HG03432 (cell line): Measurements from ENCODE around the gene CPNE5.

Experiments used
- ATAC-seq: cut with Tn5 transposase; IDR thresholded peaks from one replicate; pipeline ENCODE4 v1.9.1; 2021; ENCODE audit warnings: mild to moderate bottlenecking, moderate library complexity; ENCODE audit not compliant: unreplicated experiment

Gene CPNE5

DNA sequence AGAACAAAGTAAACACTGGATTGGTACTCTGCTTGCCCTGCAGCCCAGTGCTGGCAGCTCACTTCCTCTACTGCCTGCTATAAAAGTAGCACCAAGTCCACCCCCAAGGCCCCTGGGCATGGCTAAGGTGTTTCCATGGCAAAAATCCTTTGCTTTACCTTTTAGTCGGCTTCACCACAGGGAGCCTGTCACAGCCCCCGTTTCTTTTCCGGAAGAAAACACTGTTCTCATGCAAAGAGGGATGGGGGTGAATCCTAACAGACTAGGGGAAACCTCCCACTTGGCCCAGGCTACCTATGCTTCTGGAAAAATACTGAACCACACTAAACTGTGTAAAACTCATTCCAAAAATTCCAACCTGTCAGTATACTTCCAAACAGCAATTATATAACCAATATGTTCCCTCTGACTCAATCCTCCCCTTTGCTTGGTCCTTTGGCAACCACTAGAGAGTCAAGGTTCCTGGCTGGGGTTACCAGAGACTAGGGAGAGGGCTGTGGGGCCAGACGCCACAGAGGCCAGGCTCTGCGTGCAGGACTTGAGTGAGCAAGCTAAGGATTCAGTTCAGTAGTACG lies 19.2 kb upstream of the CPNE5 start:
- ATAC-seq = no peak

DNA sequence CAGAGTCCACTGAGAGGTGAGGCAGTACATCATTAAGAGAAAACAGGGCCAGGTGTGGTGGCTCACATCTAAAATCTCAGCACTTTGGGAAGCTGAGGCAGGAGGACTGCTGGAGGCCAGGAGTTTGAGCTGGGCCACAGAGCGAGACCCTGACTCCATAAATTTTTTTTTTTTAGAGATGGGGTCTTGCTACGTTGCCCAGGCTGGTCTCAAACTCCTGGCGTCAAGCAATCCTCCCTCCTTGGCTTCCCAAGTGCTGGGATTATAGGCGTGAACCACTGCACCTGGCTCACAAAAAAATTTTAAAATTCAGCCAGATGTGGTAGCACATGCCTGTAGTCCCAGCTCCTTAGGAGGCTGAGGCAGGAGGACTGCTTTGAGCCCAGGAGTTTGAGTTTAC lies 18.1 kb upstream of the CPNE5 start:
- ATAC-seq = no peak

DNA sequence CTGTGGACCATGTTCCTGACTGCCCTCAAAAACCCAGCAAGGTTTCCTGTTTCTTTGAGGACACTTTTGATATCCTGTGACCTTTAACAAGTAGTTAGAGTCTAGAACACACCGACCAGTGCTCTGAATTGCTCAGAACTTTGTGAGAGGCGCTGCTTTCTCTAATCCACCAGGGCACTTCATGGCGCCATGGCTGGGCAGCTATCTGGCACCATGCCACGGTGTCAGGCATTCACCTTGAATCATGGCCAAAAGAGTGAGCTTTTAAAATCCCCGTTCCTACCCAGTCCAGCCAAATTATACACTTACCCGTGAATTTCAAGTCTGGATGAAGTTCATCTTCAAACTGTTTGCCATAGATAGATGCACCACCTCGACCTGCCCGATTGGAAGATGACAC lies 17.0 kb upstream of the CPNE5 start:
- no peak for ATAC-seq

DNA sequence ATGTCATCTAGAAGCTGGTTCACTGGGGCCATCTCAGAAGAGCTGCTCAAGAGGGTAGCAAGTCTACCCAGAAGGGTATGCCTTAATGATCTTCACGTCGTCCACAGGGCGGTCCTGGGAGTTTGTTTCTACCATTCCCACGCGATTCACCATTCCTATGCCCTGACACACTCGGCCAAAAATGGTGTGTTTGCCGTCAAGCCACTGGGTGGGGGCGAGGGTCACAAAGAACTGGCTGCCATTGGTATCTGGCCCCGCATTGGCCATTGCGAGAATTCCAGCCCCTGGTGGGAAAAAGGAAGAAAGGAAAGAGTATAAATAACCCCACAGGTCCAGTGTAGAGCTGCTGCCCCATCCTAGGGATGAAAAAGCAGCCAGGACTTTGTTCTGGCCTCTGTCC lies 16.5 kb upstream of the CPNE5 start:
- no peak for ATAC-seq

DNA sequence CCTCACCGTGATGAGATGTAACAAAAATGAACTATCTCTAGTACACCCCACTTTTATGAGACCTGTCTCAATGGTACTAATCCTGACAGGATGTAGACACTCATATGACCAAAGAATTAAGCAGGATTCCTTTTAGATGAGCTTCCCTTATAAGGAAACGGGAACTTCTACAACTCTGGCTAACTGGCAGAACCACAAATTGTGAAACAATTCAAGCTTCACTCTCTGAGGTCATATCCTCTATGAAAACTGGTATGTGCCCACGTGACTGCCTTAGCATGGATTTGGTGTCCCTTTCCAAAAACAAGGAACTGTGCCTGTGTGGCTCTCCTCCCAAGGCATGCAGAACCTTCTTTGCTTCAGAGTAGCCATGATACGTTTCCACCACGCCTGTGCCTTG lies 14.1 kb upstream of the CPNE5 start:
- ATAC-seq = no peak

DNA sequence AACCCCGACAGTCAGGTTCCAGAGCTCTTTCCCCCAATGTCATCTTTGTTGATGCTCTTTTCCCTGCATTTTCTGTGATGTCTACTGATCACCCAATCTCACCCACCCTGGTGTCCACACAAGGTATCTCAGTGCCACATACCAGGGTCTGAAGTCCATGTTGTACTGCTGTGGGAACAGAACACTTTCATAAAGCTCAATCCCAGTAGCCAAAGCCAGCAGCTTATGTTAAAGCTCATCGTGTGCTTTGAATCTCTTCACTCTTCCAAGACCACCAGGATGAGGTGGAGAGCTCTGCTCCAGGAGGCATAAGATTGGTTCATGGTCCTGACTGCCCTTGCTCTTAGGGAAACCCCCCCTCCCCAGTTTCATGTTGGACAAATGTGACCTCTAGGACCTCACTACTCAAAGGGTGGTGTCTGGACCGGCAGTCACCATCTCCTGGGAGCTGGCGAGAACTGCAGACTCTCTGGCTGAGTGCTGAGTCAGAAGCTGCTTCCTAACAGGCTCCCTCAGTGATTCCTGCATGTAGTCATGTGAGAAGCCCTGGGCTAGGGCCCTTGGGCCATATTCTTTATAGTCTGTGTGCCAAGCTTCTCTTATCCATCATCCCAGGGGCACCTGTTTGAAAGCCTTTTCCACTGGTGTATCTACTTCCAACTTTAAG lies 13.4 kb upstream of the CPNE5 start:
- no peak for ATAC-seq

DNA sequence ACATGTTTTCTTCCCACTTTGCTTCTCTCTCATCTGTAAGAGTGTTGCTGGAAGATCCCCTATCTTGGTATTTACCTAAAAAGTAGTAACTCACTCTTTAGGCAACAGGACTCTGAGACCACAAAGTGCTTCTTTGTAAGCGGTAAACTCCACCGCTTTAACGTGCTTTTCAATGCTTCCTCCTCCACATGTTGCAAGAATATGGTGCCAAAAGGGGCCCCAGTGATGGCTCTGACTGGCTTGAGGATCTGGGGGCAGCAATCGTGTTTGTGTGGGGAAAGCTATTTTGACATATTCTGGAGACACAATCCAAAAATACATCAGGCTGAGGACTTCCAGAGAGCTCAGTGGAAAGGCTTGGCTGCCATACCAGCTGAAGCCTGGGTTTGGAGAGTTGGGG lies 12.4 kb upstream of the CPNE5 start:
- ATAC-seq = no peak

DNA sequence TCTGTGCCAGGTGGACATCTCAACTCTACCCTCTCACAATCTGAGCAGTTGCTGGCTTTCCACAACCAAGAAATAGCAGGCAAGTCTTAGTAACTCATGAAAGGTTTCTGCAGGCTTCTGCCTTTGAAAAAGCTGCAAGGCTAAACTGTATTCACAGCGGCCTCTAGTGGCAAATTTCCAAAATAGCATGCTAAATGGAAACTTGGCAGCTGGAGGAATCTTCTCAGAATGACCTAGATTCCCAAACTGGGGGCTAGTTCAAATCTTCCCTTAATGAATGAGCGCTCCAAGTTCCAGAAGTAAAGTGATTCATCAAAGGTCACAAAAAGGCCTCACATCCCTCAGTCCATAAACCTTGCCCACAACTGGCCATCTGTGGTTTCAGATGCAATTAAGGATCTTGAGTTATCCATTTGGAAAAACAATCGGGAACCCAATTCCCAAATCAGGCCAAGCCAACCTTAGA lies 11.9 kb upstream of the CPNE5 start:
- ATAC-seq = no peak

DNA sequence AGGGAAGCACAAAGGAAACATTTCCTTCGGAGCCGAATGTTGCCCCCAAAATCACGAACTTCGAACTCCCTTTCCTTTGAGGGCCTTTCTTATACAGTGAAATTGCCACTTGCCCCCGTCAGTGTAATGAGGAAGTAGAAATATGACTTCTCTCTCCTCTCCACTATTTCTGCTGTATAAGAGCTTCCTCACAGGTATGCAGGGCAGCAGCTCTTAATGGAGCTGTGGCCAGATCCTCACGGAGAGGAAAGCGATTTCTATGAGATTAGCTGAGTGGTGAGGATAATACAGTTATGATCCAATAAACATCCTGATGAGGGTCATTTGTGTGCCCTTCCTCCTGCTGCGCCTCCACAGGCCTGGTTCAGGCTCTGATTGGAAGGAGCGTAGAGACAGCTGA lies 10.8 kb upstream of the CPNE5 start:
- no peak for ATAC-seq

DNA sequence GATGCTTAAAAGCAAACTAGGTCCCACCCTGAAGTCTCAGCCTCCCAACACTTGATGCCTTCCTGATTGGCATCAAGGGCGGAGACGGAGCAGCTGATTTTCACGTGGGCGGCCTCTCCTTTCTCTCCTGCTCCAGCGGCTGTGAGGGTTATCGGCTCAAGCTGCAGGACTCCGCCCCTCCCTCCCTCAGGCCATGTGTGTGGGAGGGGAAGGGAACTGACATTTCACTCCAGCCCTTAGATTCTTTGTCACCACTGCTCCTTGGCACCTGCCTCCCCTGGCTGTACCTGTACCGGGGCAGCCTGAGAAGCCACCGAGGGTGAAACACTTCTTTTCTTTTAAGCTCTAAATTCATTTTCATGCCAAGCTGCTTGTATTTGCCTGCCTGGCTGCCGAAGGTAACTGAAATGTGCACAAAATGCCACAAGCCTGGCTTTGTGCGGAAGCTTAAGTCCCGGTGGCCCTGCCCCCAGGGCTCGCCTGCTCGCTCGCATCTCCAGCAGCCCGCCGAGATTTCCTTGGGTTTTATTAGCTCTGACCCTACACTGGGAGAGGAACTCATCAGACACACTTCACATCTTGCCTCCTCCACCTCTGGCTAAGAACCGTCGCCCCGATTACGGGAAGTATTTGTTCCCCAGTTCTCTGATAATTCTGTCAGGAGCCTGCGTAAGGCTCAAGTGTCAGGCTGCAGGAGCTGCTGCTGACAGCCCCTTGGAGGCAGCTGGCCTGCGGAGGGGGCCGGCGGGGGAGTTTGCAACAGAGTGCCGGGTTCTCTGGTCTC lies 9.6 kb upstream of the CPNE5 start:
- no peak for ATAC-seq

DNA sequence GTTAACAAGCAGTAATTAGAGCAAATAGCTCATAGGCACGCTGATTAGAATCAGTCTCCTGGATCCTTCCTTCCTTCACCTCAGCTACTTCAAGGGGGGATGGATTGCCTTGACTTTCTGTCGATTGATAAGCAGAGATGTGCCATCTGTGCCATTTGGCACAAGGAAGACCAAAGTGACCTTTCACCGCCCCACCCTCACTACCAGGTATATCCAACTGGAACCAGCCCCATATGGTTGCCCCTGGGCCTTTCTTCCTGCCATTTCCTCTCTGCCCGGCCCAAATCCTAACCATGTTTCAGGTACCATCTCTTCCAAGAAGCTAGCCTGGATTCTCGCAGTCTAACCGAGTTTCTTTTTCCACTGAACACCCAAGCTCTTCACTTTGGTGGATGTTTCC lies 8.7 kb upstream of the CPNE5 start:
- ATAC-seq = no peak

DNA sequence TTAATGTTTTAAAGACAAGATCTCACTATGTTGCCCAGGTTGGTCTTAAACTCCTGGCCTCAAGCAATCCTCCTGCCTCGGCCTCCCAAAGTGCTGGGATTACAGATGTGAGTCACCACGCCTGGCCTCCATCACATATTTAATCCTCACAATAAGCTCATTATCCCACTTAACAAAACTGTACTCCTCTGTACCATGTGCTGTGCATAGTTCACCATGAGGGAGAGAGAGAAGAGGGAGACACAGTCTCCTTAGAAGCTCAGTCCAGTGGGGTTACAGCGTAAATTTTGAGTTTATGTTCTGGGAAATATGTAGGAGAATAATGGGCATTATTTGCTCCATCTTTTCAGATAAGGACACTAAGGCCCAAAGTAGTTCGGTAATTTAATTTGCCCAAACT lies 7.9 kb upstream of the CPNE5 start:
- no peak for ATAC-seq

DNA sequence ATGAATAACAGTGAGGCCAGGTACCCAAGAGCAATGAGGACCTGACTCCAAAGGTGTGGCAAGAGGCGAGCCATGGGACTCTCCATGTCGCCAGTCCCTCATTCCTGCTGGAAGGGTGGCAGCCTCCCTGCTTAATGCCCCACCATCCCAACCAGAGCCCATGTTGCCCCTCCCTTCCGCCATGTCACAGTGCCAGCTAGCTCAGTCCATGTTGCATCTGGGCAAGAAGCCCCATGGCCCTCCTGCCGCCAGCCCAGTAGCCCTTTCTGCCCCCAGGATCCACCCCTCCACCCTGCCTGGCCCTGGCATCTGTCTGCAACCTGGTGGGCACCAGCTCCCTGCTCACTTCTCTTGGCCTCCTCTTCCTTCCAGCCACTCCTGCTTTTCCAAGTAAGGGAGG lies 6.0 kb upstream of the CPNE5 start:
- ATAC-seq = no peak

DNA sequence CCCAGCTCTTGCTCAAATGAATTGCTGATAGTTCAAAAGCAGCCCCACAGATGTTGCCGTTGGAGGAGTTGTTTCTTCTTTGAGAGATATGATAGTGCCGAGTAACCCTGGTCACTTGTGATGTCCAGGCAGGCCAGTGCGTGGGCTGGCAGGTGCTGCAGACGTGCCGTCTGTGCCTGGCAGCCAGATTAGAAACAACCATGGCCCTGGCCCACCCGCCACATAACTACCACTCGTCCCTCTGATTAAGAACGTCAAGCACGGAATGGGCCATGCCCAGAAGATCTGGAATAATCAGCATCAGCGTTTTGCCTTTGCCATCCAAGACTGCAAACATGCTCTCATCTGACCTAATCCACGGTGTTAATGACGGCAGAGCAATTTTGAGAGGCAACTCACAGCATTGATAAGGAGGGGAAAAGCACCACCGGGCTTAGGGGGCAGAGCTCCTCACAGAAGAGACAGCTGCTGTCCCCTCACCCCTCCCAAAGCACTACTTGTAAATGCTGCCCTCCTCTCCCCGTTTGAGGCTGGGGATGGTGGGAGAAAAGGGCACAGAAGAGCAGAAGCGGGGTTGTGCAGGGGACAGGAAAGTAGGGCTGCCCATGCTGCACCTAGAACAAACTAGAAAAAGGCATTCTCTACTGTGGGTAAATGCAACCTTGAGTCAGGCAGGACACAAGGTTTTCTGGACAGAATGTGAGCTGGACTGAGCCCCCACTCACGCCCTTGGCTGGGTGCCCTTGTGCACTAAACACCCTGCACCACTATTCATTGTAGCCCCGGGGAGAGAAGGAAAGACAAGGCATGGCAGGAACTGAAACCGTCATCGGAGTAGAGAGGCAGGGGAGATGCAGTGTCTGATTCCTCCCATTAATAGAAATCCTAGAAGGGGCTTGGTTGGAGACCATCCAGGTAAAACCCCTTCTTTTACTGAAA lies 5.3 kb upstream of the CPNE5 start:
- ATAC-seq = no peak

DNA sequence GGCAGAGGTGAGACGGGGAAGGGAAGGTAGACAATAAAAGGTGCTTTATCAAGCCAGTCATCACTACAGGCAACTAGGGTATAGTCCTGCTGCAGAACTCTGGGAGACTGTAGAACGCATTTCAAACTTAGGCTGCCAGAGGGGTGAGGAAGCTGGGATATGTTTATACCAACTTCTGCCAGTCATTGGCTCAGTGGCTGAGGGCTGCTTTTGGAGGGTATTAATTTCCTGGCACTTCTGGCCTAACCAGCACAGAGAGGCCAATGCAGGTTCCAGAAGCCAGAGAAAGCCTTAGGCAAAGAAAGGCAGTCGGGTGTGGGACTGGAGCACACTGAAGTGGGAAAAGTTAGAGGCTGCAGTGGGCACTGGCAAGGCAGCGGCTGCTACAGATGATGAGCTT lies 3.9 kb upstream of the CPNE5 start:
- no peak for ATAC-seq

DNA sequence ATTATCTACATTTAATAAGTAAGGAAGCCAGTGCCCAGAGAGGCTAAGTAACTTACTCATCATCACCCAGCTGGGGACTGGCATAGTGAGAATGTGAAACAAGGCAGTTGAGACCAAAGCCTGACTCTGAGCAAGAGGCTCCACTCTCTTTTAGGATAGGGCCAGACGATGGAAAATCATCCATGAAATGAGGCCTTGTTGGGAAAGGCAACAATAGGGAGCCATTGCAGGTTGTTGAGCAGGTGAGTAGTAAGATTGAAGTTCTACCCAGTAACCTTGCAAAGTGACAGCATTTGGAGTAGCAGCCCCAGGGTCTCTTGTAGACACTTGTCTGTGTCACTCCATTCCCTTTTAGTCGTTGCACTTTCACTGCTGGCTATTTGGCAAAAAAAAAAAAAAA lies 2.5 kb upstream of the CPNE5 start:
- no peak for ATAC-seq

DNA sequence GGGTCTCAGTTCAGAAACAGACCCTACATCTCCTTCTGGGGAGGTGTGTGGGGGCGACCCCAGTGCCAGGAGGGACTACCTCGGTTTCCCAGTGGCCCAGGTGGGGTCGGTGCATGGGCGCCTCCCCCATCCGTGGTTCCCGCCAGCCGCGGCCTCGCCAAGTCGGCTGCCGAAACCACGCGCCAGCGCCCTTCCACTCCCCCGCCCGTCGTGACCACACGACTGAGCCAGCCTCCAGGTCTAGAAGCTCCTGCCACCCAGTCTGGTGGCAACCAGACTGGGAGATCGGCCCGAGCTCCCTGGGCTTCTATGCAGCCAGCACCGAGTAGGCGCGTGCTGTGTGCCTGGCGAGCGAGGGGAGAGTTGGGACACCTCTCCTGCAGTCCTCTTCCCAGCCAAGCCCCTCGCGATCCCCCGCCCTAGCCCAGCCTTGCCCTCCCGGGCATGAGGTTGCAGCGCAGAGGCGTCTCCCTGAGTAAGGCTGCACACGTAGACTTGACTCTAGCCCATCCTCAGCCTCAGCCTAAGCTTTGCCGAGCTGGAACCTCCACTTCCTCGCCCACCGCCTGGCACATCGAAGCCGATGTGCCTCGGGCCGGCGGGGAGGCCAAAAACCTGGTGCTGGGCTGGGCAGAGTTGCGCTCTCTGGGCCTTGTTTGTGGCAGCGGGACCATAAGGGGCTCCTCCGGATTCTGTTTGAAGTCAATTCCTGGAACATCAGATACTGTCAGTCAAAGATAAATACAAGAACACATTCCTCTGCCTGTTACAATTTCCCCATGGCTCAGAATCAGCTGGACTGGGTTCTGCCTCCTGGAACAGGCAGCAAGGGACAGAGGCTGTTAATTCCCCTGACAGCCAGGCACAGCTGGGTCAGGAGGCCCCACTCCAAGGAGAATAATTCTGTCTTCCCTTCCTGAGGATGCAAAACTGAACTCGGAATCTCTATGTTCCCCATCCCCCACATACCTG lies 1.5 kb upstream of the CPNE5 start:
- no peak for ATAC-seq

DNA sequence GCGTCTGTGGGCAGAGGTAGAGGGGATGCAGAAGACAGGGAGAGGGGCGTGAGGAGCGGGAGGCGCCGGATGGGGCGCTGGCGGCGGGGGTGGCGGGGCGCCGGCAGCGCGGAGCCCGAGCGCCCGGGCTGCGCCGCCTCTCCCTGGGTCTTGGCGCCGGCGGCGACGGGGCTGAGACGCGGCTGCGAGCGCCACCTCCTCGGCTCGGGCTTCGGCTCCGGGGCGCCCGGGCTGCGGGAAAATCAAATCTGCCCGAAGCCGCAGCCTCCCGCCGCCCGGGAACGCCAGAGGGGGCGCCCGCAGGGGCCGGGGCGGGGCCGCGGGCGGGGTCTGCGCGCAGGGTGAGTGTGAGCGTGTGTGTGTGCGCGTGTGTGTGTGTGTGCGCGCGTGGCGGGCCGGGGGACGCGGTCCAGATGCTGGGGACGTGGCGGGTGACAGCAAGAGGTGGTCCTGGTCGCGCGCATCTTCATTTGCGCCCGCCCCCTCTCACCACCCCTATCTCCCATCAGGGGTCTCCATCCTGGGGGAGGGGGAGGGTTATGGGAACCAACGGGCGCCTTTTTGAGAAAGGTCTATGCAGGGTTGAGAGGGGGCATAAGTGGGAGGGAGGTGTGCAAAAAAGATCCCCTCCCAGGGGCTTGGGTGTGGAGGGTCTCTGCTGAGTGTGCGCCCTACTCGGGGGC lies 646 bp upstream of the CPNE5 start:
- ATAC-seq = no peak

DNA sequence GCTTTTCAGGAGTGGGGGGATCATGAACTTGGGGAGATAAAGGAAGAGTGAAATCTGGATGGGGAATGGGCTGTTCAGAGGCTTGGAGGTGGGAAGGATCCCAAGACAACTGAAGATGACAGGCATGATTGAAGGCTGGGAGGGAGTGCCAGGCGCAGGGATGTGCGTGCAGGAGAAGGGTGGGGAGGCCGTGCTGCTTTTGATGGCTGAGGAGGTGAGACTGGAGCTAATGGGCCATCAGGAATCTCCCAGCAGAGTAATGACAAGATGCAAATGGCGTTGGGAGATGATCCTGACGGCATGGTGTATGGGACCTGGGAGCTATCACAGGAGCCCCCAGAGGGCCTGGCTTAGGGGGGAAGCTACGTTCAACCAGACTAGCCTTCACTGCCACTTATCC lies 1.6 kb downstream of the CPNE5 start:
- no peak for ATAC-seq

DNA sequence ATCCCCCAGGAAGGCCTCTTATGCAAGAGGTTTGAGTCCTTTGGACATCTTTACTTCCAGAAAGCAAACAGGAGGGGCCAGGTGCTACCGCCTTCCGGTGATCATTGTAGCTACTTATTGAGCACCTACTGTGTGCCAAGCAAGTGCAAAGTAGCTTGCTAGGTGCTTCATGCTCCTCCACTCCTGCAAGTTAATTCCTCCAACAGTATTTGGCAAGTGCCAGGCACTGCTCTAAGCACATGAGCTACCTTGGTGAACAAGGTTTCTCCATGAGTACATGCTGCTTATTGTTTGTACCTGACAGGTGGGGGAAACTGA lies 2.3 kb downstream of the CPNE5 start:
- ATAC-seq = no peak
